KOPT-K1 (cell line): ENCODE measurements around the gene LEPROT.

ENCODE experiments used
- H3K27ac ChIP-seq: fragments of 200-600 bp; sonication (generic); 2 replicates; pipeline ENCODE4 v1.5.1; 2016; ENCODE audit warnings: antibody characterized with exemption, mild to moderate bottlenecking, low read depth, low read length; ENCODE audit not compliant: poor library complexity, severe bottlenecking
- H3K36me3 ChIP-seq: fragments of 200-600 bp; sonication (generic); 2 replicates; pipeline ENCODE4 v1.5.1; 2017; ENCODE audit warnings: antibody characterized with exemption, mild to moderate bottlenecking, low read length, moderate library complexity; ENCODE audit not compliant: insufficient read depth
- H3K9me3 ChIP-seq: fragments of 200-600 bp; sonication (generic); 2 replicates; pipeline ENCODE4 v1.5.1; 2017; ENCODE audit warnings: antibody characterized with exemption, low read length, mild to moderate bottlenecking; ENCODE audit not compliant: insufficient read depth, poor library complexity, severe bottlenecking

LEPROT gene

GRCh38 chr1:65399003-65399402 is 21.5 kb upstream of the LEPROT start:
- H3K36me3 ChIP-seq = no peaks in the 10 kb centered on the region
- no peaks in the 10 kb centered on the region for H3K9me3 ChIP-seq
- no peak overlapping the region for H3K27ac ChIP-seq

- Histone ChIP-seq H3K36me3 (no peaks in the 10 kb centered on the region), H3K9me3 (no peaks in the 10 kb centered on the region), H3K27ac (no peak overlapping the region)
These were observed 18.9 kb upstream of the LEPROT start for GRCh38 chr1:65401612-65402011.

GRCh38 chr1:65404941-65405340 is 15.5 kb upstream of the LEPROT start:
- no peaks in the 10 kb centered on the region for H3K36me3 ChIP-seq
- no peaks in the 10 kb centered on the region for H3K9me3 ChIP-seq
- no peak overlapping the region for H3K27ac ChIP-seq

GRCh38 chr1:65407877-65408276 is 12.6 kb upstream of the LEPROT start:
- H3K9me3 ChIP-seq = no peaks in the 10 kb centered on the region
- no peak overlapping the region for H3K27ac ChIP-seq
- H3K36me3 ChIP-seq = no peaks in the 10 kb centered on the region

- Histone ChIP-seq H3K27ac (no peak overlapping the region), H3K9me3 (no peaks in the 10 kb centered on the region), H3K36me3 (no peaks in the 10 kb centered on the region)
These were observed 11.2 kb upstream of the LEPROT start for GRCh38 chr1:65409314-65409713.

- Histone ChIP-seq H3K27ac (no peak overlapping the region), H3K36me3 (no peaks in the 10 kb centered on the region), H3K9me3 (no peaks in the 10 kb centered on the region)
These were observed 10.6 kb upstream of the LEPROT start for GRCh38 chr1:65409816-65410326.

GRCh38 chr1:65412256-65412983 is 8.0 kb upstream of the LEPROT start:
- Histone ChIP-seq H3K27ac (no peak overlapping the region), H3K36me3 (no peaks in the 10 kb centered on the region)

GRCh38 chr1:65412984-65413375 is 7.5 kb upstream of the LEPROT start:
- Histone ChIP-seq H3K27ac (no peak overlapping the region), H3K36me3 (no peaks in the 10 kb centered on the region), H3K9me3 (no peaks in the 10 kb centered on the region)

More at GRCh38 chr1:65412256-65412983, 8.0 kb upstream of the LEPROT start:
- H3K9me3 ChIP-seq = no peaks in the 10 kb centered on the region

GRCh38 chr1:65414538-65414937 is 5.9 kb upstream of the LEPROT start:
- Histone ChIP-seq H3K36me3 (no peaks in the 10 kb centered on the region), H3K9me3 (no peaks in the 10 kb centered on the region), H3K27ac (no peak overlapping the region)

- no peak overlapping the region for H3K27ac ChIP-seq
- H3K9me3 ChIP-seq = no peaks in the 10 kb centered on the region
- no peaks in the 10 kb centered on the region for H3K36me3 ChIP-seq
These were observed 3.7 kb upstream of the LEPROT start for GRCh38 chr1:65416767-65417166.

GRCh38 chr1:65417729-65418128 is 2.7 kb upstream of the LEPROT start:
- Histone ChIP-seq H3K27ac (no peak overlapping the region), H3K9me3 (no peaks in the 10 kb centered on the region), H3K36me3 (no peaks in the 10 kb centered on the region)

- Histone ChIP-seq H3K9me3 (no peaks in the 10 kb centered on the region), H3K27ac (no peak overlapping the region), H3K36me3 (no peaks in the 10 kb centered on the region)
These were observed 1.8 kb upstream of the LEPROT start for GRCh38 chr1:65418522-65419185.

- Histone ChIP-seq H3K27ac (peak overlapping the region; percentile 68), H3K36me3 (no peaks in the 10 kb centered on the region), H3K9me3 (no peaks in the 10 kb centered on the region)
These were observed 533 bp upstream of the LEPROT start for GRCh38 chr1:65419681-65420589.

GRCh38 chr1:65421351-65422025 is 1.0 kb downstream of the LEPROT start:
- H3K27ac ChIP-seq = peak overlapping the region; percentile 68
- H3K36me3 ChIP-seq = peaks cover 12% of the 10 kb centered on the region
- no peaks in the 10 kb centered on the region for H3K9me3 ChIP-seq
